Aorta (tissue), 5 donors: ENCODE data around the gene NOL12. TPM values are rescaled to one million over a fixed set of nuclear protein-coding genes. Genes with fewer than 3 reads are reported as not detected.

ENCODE experiments used
- ATAC-seq: fragments of 200-7000 bp; cut with Tn5 transposase; one replicate; pipeline ENCODE4 v1.9.1; 2022; ENCODE audit warnings: moderate library complexity; ENCODE audit not compliant: low FRiP score
- DNase-seq, 2 donors: peaks; one replicate each; pipeline ENCODE4 v3.0.0-alpha.2; 2020
- H3K27ac ChIP-seq, 2 donors: one replicate each; pipeline ENCODE4 v1.5.1; 2013; ENCODE audit warnings: low read length in 2 of 2, mild to moderate bottlenecking in 2 of 2, moderate library complexity in 2 of 2, control low read depth in 1 of 2, inconsistent platforms in 1 of 2, low read depth in 1 of 2
- H3K27me3 ChIP-seq, 2 donors: one replicate each; pipeline ENCODE4 v1.6.1; 2013; ENCODE audit warnings: control low read depth in 1 of 2, low read length in 1 of 2, mild to moderate bottlenecking in 1 of 2, moderate library complexity in 1 of 2; ENCODE audit not compliant: insufficient read depth in 2 of 2, control insufficient read depth in 1 of 2
- H3K36me3 ChIP-seq, 2 donors: one replicate each; pipeline ENCODE4 v1.6.1; 2013; ENCODE audit warnings: control low read depth in 1 of 2, low read length in 1 of 2, mild to moderate bottlenecking in 1 of 2; ENCODE audit not compliant: insufficient read depth in 2 of 2, control insufficient read depth in 1 of 2
- H3K4me1 ChIP-seq, 2 donors: one replicate each; pipeline ENCODE4 v1.6.1; 2013; ENCODE audit warnings: low read length in 2 of 2, control low read depth in 1 of 2, mild to moderate bottlenecking in 1 of 2, moderate library complexity in 1 of 2; ENCODE audit not compliant: insufficient read depth in 2 of 2, control insufficient read depth in 1 of 2
- H3K4me3 ChIP-seq, 2 donors: one replicate each; pipeline ENCODE4 v1.5.1; 2013; ENCODE audit warnings: low read length in 2 of 2, control low read depth in 1 of 2, mild to moderate bottlenecking in 1 of 2
- H3K9me3 ChIP-seq: one replicate; pipeline ENCODE4 v1.6.1; 2013; ENCODE audit warnings: mild to moderate bottlenecking, low read length; ENCODE audit not compliant: control insufficient read depth
- WGBS, 2 donors: extraction: QIAGEN DNeasy Blood & Tissue Kit; methylation state at CpG; one replicate each; pipeline ENCODE4 v1.1.7; 2013; 5-methylcytosine and 5-hydroxymethylcytosine counted together
- intact Hi-C, 2 donors: fragments of 100-400 bp; cut with DNase I; formaldehyde crosslinking; loops; one replicate each; pipeline versions ENCODE4 v1.14.2 to v1.15.0; 2022
- polyA plus RNA-seq, 2 donors: library from polyadenylated mRNA; stranded (reverse); fragments of 200-250 nt; gene quantifications; one replicate each; pipeline ENCODE4 v1.2.3, GENCODE V29; 2013
- total RNA-seq, 2 donors: library from RNA; stranded (reverse); fragmentation: NEBNext Ultra II Directional; extraction: Animal tissue kit (Norgen Biotek cat#: 25700); gene quantifications; one replicate each; pipeline ENCODE4 v1.2.1, GENCODE V29; 2021
- donor health status: healthy with polysubstance abuse.
- donor health status: Bipolar disorder and iron deficiency.
- donor health status: DM: no; HTN: no; CAD: no.
- donor health status: DM: no; HTN: no; CAD: no.
- donor health status: DM: yes; HTN: yes; CAD: no.

NOL12 gene
- total and polyA plus RNA-seq, 4 donors, result 11.1 to 19.0 (median 14.2) TPM

DNA sequence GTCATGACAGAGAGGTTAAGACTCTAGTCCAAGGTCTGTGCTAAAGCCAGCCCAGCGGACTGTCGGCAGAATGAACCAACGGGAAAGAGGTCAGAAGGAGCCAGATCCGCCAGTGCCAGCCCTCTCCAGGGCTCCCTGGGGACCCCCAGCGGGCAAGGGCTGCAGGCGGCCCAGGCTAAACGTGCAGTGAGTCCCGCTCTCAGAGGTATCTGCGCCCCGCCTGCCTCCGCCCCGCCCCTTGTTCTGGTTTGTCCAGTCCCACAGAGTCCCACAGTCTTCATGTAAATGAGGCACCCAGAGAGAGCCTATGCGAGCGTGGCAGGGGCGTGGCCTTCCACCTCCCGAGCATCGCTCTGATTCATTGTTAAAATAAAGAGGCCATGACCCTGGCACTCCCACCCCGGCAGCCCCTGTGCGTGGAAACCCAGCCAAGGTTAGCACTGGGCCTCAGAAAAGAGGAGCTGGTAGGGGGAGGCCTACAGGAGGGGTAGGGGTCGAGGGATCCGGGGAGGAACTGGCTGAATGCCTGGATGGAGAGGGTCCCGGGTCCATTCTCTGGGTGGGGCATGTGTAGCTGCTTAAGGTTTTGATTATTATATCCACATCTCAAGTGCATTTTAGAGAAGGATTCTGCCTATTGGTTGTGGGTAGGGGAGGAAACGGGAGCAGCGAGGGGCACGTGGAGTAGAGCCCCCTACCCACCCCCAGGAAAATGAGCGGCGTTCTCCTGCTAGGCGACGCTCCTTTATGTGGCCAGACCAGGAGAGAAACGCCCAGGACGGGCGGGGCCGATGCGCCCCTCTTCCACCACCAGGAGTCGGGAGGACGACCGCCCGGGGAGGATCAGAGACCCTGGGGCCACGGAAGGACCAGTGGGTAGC is 10.8 kb downstream of the NOL12 start, which contains the start of gene TRIOBP:
TRIOBP (plus strand) TSS at position 392 of the 881 bp plus-strand sequence. CDS start 4,318 bp downstream, outside the sequence.
- 13 to 14% methylated on average over 39 of the region's 39 CpGs for WGBS, 2 donors
- ATAC-seq, result peak; percentile 95
- intact Hi-C loops, result no loop called here
- no peaks in the 10 kb centered on the region for H3K4me1 ChIP-seq
- H3K4me3 ChIP-seq, result no peak within 1 kb of the TSS
- H3K27ac ChIP-seq, result peak within 1 kb of the TSS in 1 of 2 donors; percentile 13
- H3K9me3 ChIP-seq, result no peaks in the 10 kb centered on the region
- no peaks in the 10 kb centered on the region for H3K36me3 ChIP-seq
- H3K27me3 ChIP-seq, result no peaks in the 10 kb centered on the region
- DNase-seq, result peak; percentile 98

- no peaks in the 10 kb centered on the region for H3K27me3 ChIP-seq
- ATAC-seq, result peak; percentile 22
- H3K36me3 ChIP-seq, result no peaks in the 10 kb centered on the region
- H3K4me3 ChIP-seq, result no peak overlapping the region
- no peaks in the 10 kb centered on the region for H3K4me1 ChIP-seq
- peak overlapping the region in 1 of 2 donors; percentile 13 for H3K27ac ChIP-seq
- intact Hi-C loops, result no loop called here
- no peak for DNase-seq
- no peaks in the 10 kb centered on the region for H3K9me3 ChIP-seq
- WGBS, 2 donors, result 55 to 61% methylated on average over 3 of the region's 3 CpGs
Observed at GRCh38 chr22:37697538-37697835, 11.3 kb downstream of the NOL12 start.

DNA sequence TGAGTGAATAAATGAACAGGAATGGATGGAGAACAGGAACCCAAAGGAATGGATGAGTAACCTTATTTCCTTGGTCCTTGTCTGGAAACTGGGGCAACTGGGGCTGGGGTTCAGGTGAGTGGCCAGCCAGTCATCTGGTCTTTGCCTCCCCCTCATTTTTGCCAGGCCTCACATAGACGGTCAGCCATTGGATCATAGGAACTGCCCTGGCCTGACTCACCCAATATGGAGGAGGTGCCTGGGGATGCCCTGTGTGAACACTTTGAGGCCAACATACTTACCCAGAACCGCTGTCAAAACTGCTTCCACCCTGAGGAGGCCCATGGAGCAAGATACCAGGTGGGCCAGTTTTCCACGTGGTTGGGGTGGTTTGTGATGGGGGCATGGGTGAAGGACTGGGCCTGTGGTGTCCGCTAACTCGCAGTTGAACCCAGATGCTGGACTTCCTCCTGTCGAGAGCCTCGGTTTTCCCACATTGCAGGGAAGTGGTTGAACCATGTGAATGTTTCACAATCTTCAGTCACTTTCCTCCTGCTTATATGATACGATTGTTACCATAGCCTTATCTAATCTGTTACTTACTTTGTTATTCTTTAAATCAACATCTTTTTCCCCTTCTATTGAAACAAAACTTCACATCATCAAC is 15.1 kb downstream of the NOL12 start:
- Histone ChIP-seq H3K9me3 (no peaks in the 10 kb centered on the region), H3K27ac (no peak overlapping the region), H3K4me1 (no peaks in the 10 kb centered on the region), H3K4me3 (no peak overlapping the region), H3K36me3 (no peaks in the 10 kb centered on the region), H3K27me3 (no peaks in the 10 kb centered on the region)
- WGBS, 2 donors, result 69 to 70% methylated on average over 8 of the region's 8 CpGs
- intact Hi-C loops, result no loop called here
- ATAC-seq, result no peak
- no peak for DNase-seq

DNA sequence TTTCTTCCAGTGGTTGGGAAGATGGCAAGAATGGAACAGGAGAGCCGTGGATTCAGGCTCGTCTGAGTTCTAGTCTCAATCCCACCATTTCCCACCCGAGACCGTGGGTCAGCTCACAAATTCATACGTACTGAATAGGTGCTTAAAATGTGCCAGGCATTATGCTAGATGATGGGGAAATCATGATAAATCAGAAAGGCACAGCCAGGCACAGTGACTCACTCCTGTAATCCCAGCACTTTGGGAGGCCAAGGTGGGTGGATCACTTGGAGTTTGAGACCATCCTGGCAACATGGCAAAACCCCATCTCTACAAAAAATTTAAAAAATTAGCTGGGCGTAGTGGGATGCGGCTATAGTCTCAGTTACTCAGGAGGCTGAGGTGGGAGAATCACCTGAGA is 17.8 kb downstream of the NOL12 start:
- WGBS, 2 donors, result 81% methylated on average over 7 of the region's 7 CpGs
- H3K27me3 ChIP-seq, result no peaks in the 10 kb centered on the region
- intact Hi-C loops, result no loop called here
- H3K36me3 ChIP-seq, result no peaks in the 10 kb centered on the region
- ATAC-seq (no peak), DNase-seq (no peak)
- no peaks in the 10 kb centered on the region for H3K4me1 ChIP-seq
- no peaks in the 10 kb centered on the region for H3K9me3 ChIP-seq
- no peak overlapping the region for H3K4me3 ChIP-seq
- no peak overlapping the region for H3K27ac ChIP-seq

- Histone ChIP-seq H3K4me1 (no peaks in the 10 kb centered on the region), H3K9me3 (no peaks in the 10 kb centered on the region), H3K4me3 (no peak overlapping the region), H3K27me3 (no peaks in the 10 kb centered on the region), H3K27ac (no peak overlapping the region), H3K36me3 (no peaks in the 10 kb centered on the region)
- ATAC-seq, result no peak
- DNase-seq, result no peak
- intact Hi-C loops, result no loop called here
- WGBS, 2 donors, result 85 to 97% methylated on average over 3 of the region's 3 CpGs
Observed at GRCh38 chr22:37704645-37705044, 18.5 kb downstream of the NOL12 start.

- Histone ChIP-seq H3K4me1 (no peaks in the 10 kb centered on the region), H3K27me3 (no peaks in the 10 kb centered on the region), H3K9me3 (no peaks in the 10 kb centered on the region), H3K4me3 (no peak overlapping the region), H3K27ac (no peak overlapping the region), H3K36me3 (no peaks in the 10 kb centered on the region)
- ATAC-seq (no peak), DNase-seq (no peak)
- intact Hi-C loops, result no loop called here
- 98 to 100% methylated on average over 3 of the region's 3 CpGs for WGBS, 2 donors
Observed at GRCh38 chr22:37705205-37705604, 19.1 kb downstream of the NOL12 start.

GRCh38 chr22:37708580-37709444 is 22.7 kb downstream of the NOL12 start:
- no peak overlapping the region for H3K4me3 ChIP-seq
- no peaks in the 10 kb centered on the region for H3K4me1 ChIP-seq
- no peak overlapping the region for H3K27ac ChIP-seq
- DNase-seq (peak in 1 of 2 donors; percentile 77), ATAC-seq (no peak)
- H3K9me3 ChIP-seq, result no peaks in the 10 kb centered on the region
- intact Hi-C loops, result no loop called here
- no peaks in the 10 kb centered on the region for H3K36me3 ChIP-seq
- no peaks in the 10 kb centered on the region for H3K27me3 ChIP-seq
- 92 to 94% methylated on average over 24 to 25 of the region's 25 CpGs for WGBS, 2 donors

DNA sequence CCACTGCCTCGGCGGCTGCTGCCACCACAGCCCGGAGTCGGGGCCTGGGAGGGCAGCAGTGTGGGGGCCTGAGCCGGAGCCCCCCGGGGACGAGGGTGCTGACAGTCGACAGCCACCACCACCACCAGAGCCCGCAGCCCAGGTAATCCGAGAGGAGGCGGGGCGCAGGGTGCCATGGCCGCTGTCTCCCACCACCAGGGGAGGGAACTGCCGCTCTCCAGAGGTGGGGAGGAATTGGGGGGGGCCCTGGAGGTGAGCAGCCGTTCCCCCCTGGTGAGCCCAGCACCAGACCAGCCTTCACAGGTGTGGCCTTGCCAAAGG is 23.3 kb downstream of the NOL12 start:
- DNase-seq (no peak), ATAC-seq (no peak)
- WGBS, 2 donors, result 96% methylated on average over 15 of the region's 15 CpGs

More for the DNA sequence above, 23.3 kb downstream of the NOL12 start:
- H3K27ac ChIP-seq, result no peak overlapping the region
- no peak overlapping the region for H3K4me3 ChIP-seq
- no peaks in the 10 kb centered on the region for H3K27me3 ChIP-seq
- H3K9me3 ChIP-seq, result no peaks in the 10 kb centered on the region
- intact Hi-C loops, result no loop called here
- H3K36me3 ChIP-seq, result no peaks in the 10 kb centered on the region
- no peaks in the 10 kb centered on the region for H3K4me1 ChIP-seq
